Stimulated activated CD4-positive, alpha-beta T cell treated with anti-CD3 and anti-CD28 coated beads, Interleukin-4, amount 100 ng/mL, for 24 hours (primary cell): Measurements from ENCODE around the gene TMEM79.

Experiments used
- DNase-seq: peaks from one replicate; pipeline ENCODE4 v3.0.0-alpha.2; 2020

Gene TMEM79, protein sequence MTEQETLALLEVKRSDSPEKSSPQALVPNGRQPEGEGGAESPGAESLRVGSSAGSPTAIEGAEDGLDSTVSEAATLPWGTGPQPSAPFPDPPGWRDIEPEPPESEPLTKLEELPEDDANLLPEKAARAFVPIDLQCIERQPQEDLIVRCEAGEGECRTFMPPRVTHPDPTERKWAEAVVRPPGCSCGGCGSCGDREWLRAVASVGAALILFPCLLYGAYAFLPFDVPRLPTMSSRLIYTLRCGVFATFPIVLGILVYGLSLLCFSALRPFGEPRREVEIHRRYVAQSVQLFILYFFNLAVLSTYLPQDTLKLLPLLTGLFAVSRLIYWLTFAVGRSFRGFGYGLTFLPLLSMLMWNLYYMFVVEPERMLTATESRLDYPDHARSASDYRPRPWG

DNA sequence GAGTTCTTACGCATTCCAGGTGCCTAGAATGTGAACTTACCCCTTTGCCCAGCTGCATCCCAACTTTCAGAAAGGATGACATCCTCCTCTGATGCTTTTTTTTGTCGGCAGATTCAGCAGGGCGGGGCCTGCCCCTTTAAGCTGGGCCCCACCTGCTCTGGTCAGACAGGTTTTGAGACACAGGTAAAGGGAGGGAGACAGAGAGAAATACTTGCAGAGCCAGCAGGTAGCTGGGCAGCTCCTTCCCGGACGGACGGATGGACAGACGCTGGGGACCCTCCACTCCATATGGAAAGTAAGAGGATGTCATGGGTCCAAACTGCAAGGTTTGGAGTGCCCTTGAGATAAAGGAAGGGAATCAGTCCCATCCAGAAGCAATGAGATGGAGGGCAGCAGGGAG, at the start of gene TMEM79:
Gene TMEM79, plus strand, starts transcription at position 214 of the 400 bp plus-strand sequence. CDS start 902 bp downstream, outside the sequence.
- no peak for DNase-seq

DNA sequence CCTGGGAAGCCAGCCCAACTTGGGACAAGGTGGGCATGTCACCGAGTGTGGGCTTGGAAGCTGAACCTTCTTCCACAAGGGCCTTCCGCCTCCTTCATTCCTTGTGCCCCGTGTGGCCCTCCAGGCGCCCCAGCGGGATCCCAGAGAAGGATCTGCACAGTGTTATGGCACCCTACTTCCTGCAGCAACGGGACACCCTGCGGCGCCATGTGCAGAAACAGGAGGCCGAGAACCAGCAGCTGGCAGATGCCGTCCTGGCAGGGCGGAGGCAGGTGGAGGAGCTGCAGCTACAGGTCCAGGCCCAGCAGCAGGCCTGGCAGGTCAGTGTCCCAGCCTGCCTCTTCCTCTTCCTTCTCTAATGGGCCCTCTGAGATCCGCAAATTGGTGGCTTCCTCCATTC, 48.0 kb upstream of the TMEM79 start:
- DNase-seq: no peak

DNA sequence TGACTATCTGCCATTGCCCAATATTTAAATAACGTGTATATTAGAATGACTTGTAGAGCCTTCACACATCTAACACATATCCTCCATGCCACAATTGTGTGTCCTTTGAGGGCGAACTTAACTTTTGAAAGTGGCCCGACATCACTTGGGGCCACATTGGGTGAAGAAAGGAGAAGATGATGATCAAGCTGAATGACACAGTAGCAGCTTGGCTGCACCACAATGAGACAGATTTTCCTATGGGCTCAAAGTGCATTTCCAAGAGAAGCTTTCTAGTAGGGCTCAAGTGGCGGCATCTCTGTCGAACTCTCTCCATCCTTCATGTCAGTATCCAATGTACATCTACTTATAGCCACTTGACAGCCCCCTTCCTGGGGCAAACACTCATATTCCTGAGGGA, 45.9 kb upstream of the TMEM79 start:
- DNase-seq: no peak

DNA sequence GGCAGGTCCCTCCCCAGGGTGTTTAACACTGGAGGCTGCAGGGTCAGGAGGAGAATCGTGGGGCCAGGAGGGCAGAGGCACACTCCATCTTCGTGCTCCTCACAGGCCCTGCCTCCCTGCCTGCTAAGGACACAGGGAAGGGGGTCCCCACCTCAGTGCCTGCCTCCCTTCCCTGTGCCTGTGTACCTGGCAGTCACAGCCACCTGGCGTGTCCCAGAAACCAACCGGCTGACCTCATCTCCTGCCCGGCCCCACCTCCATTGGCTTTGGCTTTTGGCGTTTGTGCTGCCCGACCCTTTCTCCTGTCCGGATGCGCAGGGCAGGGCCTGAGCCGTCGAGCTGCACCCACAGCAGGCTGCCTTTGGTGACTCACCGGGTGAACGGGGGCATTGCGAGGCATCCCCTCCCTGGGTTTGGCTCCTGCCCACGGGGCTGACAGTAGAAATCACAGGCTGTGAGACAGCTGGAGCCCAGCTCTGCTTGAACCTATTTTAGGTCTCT, 42.8 kb upstream of the TMEM79 start:
- DNase-seq: no peak

DNA sequence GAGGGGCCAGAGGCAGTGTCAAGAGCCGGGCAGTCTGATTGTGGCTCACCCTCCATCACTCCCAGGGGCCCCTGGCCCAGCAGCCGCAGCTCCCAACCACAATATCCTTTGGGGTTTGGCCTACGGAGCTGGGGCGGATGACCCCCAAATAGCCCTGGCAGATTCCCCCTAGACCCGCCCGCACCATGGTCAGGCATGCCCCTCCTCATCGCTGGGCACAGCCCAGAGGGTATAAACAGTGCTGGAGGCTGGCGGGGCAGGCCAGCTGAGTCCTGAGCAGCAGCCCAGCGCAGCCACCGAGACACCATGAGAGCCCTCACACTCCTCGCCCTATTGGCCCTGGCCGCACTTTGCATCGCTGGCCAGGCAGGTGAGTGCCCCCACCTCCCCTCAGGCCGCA, 42.2 kb upstream of the TMEM79 start, which contains the start of gene BGLAP:
Gene BGLAP, plus strand, starts transcription at position 259 of the 400 bp plus-strand sequence. Its CDS starts 48 bp downstream, at position 307.
- no peak for DNase-seq

DNA sequence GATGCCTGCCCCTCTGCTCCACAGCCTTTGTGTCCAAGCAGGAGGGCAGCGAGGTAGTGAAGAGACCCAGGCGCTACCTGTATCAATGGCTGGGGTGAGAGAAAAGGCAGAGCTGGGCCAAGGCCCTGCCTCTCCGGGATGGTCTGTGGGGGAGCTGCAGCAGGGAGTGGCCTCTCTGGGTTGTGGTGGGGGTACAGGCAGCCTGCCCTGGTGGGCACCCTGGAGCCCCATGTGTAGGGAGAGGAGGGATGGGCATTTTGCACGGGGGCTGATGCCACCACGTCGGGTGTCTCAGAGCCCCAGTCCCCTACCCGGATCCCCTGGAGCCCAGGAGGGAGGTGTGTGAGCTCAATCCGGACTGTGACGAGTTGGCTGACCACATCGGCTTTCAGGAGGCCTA, 41.4 kb upstream of the TMEM79 start:
- DNase-seq: no peak

DNA sequence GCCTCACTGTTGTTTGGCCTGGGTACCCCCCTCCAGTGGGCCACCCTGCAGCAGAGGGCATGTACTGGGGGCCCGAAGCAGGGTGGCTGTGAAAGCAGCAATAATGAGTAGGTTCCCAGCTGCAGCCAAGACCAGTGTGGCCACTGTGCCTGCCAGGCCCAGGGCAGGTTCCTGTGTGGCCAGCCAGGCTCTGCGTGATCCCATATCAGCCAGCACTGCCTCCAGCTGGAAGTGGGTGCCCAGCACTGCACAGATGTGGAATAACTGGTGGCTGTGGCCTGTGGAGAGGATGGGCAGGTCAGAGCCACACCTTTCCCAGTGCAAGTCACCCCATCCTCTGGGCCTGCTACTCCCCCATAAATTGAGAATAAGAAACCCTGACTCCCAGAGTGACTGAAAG, 40.0 kb upstream of the TMEM79 start:
- no peak for DNase-seq

DNA sequence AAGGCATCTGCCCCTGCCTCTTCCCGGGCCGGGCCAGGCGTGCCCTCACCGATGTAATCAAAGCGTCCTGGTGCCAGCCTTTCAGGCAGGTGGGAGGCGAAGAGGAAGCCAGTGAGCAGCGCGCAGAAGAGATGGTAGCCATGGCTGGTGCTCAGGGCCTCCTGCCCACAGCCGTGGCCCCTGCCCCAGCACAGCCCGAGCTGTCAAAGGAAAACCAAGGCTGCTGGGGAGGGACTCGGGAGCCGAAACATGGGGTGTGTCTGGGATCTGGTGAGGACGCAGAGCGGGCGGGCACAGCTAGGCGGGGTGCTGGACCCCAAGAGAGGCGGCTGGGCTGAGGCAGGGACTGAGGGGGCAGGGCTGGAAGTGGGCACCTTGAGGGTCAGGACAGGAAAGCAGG, 39.4 kb upstream of the TMEM79 start:
- no peak for DNase-seq

DNA sequence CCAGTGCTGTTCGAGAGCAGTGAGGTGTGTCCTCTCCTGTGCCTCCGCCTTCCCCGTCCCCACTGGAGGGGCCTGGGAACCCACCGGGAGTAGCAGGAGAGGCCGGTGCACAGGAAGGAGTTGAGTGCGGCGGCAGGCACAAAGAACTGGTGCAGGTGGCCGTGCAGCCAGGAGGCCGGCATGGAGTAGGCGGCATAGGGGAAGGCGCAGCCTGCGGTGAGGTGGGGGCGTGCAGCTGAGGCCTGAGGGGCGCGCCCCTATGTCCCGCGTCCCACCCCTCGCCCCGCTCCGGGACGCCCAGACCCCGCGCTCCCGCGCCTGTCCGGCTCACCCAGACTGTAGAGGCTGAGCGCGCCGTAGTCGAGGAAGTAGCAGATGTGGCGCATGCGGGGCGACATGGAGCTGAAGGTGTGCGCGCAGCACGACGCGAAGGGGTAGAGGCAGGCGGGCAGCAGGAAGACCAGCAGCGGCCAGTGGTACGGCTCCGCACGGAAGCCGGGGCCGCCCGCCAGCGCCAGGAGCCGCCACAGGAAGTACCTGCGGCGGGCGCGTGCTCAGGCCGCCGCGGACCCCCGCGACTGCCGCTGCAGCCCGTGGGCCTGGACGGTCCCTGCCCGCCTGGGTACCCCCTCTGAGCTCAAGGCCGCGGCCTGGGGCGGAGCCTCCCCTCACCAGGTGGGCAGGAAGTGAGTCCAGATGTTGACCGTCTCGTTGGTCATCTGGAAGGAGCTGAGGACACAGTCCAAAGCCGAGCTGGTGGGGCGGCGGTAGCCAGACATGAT, 38.5 kb upstream of the TMEM79 start:
- DNase-seq: peak; percentile 39

DNA sequence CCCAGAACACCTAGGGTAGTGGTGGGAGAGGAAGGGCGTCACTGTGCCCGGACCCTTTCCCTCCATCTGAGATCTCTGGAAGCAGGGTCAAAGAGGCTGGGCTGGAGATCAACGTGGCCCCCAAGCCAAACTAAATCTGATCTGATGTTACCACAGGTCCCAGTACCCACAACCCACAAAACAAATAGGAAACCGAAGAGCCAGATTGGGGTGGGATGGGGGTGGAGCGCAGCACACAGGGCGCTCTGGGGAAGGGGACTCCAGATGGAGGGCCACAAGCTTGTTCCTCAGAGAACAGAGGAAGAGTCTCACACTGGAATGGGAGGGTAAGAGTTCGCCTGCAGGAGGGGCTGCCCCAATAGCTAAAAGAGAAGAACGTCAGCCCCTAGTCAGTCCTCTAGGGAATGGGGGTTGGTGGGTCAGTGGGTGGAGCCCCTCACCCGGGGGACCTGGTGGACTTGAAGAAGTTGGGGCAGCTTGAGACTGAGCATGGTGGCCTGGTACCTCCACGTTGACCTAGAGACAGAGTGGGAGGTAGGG, 37.8 kb upstream of the TMEM79 start:
- no peak for DNase-seq

DNA sequence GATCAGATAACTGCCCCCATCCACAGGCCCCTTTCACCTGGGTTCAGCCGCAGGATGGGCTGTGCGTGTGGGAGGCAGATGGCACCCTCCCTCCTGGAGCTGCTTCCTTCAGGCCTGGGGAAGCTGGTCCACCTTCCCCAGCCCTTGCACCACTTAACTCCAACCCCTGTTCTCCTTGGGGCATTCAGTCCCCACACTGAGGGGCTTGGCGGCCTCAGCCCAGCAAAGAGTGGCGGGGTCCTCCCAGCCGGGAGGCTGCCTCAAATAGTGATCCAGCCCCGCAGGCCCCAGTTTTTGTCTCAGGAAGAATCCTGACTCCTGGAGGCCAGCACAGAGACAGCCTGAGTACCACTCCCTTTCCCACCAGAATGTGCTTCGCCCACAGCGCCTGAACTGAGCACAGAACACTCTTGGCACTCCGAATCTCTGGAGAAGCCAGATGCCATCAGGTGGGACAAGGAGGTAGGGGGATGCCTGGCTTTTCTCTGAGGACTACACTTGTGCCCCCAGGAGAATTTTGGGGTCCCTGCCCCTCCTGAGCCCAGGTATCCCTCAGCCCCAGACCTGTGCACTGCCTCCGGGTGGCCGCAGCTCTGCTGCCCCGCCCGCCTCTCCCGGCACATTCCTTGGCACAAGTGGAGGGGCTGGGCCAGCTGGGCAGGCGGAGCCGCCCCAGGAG, 37.2 kb upstream of the TMEM79 start:
- DNase-seq: no peak

DNA sequence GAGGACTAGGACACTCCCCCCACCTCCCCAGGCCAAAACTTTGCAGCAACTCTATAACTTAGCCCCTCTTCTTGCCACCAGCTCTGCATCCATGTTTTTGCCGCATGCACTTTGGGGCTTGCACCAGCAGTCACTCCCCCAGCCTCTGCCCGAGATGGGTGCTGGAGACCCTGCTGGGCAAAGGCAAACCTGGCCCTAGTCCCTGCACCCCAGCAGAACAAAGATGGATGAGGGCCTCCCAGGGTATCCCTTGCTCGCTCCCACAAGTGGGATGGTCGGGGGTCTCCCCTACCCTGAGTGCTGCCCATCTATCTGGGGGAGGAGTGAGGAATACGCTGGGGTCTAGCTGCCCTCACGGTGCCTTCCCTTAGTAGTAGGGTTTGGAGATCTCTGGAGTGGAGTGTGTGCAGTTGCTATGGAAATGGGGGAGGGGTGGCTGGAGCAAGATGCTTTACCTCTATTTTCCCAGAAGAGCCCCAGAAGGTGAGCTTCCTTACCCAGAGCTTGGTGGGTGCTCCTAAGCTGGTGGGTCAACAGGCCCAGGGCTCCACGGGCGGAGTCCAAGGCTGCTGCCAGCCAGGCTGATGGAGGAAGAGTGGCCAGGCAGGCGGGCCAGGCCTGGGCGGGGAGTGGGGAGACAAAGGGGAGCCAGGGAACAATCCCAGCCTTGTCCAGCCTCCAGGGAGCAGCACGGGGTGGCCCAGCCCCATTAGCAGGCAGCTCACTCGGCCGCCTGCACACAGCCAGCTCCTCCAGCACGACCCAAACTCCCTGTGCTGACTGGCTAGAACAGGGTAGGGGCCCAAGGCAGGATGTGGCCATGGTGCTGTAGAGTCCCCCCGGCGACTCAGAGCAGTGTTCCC, 36.4 kb upstream of the TMEM79 start, which contains the start of gene PAQR6:
Gene PAQR6, minus strand, starts transcription at position 597 of the 863 bp plus-strand sequence. CDS start 1,325 bp downstream, outside the sequence.
- DNase-seq: no peak

DNA sequence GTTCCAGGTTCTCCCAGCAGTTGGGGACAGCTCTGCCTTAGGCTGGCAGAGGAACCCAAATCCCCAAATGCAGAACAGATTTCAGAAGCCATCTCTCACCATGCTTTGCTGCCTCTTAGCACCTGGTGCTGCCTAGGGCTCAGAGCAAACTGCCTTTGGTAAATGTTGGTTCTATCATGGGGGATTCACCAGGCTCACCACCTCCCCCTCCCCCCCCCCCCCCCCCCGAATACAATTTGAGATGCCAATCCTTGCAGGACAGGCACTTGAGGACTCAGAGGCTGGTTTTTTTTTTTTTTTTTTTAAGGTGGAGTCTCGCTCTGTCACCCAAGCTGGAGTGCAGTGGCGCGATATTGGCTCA, 35.8 kb upstream of the TMEM79 start:
- no peak for DNase-seq

DNA sequence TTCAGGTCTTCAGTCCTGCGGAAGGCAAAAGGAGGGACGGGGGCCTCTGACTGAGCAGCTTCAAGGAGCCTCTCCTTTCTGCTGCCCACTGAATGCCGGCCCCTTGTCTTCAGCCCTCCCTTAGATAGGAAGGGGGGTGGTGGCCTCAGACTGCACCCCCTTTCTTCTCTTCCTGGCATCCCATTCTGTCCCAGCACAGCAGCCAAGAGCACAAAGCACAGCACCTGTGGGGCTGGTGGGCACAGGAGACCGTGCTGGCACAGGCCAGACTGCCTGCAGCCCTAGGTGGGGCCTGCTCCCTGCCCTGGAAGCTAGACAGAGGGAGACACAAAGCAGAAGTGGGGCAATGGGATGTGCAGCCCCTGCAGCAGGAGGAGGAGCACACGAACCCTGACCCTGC, 34.5 kb upstream of the TMEM79 start:
- no peak for DNase-seq

DNA sequence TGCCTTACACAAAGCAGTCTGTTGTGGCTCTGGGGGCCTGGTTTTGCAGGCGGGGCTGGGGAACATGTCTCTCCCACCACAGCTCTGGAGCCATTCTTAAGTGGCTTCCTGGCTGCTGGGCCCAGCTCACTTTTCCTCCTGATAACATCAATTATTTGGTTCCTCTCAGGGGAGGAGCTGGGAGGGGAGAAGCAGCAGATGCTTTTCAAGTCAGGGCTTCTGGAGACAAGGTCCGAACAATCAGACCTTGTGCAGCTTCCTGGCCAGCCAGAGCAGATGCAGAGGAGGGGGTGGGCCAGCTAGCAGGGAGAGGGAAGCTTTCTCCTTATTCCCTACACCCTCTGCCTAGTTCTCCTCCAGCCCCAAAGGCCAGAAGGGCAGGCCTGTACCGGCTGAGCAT, 32.6 kb upstream of the TMEM79 start:
- no peak for DNase-seq

DNA sequence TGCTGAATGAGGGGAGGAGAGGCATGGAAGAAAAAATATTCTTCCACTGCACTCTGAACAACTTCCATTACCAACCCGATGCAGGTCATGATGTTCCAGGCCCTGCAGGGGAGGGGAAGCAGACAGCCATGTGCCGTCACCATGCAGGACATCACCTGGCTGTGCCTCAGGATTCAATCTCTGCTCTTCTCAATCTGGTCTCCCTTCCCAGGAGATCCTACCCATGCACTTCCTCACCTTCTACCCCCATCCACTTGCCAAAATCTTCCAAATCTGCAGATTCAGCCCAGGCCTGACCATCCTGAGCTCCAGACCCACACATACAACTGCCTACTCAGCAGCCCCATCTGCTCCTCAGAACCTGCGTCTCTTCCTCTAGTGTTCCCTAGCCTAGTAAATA, 30.5 kb upstream of the TMEM79 start:
- no peak for DNase-seq

DNA sequence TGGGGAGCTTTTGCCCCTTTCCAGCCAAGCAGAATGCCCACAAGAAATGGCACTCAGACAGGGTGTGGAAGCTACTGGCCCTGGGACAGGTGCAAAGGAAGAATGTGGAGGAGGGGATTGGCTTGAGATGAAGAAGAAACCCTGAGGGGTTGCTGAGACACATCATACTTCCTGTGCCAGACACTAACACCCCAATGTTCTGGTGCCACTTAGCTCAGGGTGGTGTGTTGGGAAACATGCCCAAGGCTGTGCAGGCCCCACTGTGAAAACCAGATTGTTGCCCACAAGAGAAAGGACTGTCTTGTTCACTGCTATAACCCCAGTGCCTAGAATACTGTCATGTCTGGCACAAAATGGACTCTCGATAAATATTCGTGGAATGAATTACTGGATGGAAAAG, 26.4 kb upstream of the TMEM79 start:
- DNase-seq: no peak

DNA sequence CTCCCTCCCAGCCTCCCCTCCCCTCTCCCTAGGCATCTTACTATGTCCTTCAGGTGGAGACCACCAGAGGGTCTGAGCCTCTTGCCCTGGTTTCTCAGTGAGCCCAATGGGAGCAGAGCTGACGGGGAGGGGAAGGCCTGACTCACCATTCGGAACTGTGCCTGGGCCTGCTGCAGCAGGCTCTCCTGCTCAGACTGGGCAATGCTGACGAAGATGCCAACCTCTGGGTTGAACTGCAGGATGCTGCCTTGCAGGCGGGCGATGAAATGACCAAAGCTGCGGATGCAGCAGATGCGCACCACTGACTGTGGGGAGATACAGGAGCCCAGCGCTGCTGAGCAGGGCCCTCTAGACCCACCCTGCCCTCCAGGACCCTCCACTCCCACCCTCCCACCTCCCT, 25.3 kb upstream of the TMEM79 start:
- DNase-seq: no peak

DNA sequence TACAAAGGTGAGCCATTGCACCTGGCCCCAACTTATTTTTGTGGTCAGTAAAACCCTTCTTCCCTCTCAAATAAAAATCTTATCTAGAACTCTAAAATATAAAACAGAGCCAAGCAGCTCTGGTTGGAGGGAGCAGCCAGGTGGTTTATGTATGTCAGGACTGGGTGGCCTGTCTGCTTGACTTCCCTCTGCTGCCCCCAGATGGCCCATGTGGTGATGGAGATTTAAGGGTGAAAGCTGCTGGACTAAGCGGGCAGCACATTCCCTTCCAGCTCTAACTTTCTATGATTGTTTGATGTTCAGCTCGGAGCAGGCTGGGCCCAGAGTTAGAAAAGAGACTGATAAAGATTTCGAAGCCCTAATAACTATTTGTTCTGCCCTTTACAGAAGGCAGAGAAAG, 24.3 kb upstream of the TMEM79 start:
- no peak for DNase-seq

DNA sequence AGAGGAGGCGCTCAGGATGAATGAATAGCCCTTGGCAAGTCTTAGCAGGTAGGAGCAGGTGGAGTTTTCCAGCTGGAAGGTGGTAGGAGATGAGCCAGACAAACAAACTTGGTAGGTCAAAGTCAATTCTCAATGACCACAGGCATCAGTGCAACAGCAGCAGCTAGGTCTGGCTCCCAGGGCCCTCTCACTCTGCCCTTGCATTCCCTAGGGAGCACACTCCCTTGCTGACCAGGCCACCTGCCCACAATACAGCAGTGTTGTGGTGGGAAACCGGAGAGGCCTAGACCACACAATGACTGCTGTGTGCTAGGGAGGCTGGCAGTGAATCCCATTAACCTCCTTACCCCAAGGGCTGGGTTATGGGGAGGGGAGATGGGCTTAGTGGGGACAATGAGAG, 23.2 kb upstream of the TMEM79 start:
- no peak for DNase-seq

DNA sequence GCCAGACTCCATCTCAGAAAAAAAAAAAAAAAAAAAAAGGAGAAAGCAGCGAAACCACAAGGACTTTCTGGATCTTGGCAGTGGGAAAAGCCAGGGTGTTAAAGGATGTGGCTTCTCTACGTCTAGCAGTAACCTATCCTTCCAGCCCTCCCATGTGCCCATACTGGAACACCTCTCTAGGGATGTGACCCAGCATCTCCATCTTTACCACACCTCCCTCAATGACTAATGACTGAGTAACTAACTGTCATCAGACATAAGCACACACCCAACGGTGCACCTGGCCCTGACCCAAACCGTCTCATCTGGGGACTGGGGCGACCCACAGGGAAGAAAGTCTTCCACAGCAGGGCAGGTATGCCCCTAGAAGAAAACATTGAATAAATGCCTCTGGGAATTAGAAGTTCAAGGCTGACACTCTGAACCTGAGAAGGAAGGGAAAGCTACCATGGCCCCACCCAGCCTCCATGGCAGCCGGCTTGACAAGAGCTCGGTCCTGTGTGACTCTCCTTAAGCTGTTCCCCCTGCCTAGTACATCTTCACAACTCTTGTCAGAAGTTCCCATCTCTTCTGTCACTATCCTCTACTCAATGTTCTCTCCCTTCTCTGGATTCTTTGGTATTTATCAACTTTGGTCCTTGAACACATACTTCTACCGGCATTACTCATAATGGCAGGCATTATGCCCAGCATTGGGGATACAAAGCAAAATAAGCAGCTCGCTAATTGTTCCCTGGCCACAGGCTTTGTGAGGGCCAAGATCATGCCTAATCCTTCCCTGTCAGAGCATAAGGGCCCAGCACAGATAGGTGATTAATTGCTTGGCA, 21.5 kb upstream of the TMEM79 start:
- DNase-seq: peak; percentile 28
